HG03139 (cell line): ENCODE data around the gene YJEFN3.

Experiments used
- ATAC-seq: cut with Tn5 transposase; IDR thresholded peaks from one replicate; pipeline ENCODE4 v1.9.1; 2021; ENCODE audit not compliant: unreplicated experiment

Gene YJEFN3

GRCh38 chr19:19579533-19580361, 51.0 kb downstream of the YJEFN3 start:
- no peak for ATAC-seq

- ATAC-seq = no peak
Observed at GRCh38 chr19:19580418-19580817, 51.7 kb downstream of the YJEFN3 start.

GRCh38 chr19:19581391-19581790, 52.7 kb downstream of the YJEFN3 start:
- no peak for ATAC-seq

GRCh38 chr19:19582471-19582870, 53.8 kb downstream of the YJEFN3 start:
- no peak for ATAC-seq

- no peak for ATAC-seq
Observed at GRCh38 chr19:19584356-19584755, 55.6 kb downstream of the YJEFN3 start.
